GM12874 (cell line): ENCODE measurements around the gene IGFBP1.

ENCODE experiments used
- TF ChIP-seq, protein P1 (sequence below): IDR thresholded peaks from 2 replicates; pipeline ENCODE4 v1.5.1; 2011; ENCODE audit warnings: low read depth, mild to moderate bottlenecking, control low read depth, low read length, moderate library complexity; ENCODE audit not compliant: insufficient read depth

IGFBP1 gene

DNA sequence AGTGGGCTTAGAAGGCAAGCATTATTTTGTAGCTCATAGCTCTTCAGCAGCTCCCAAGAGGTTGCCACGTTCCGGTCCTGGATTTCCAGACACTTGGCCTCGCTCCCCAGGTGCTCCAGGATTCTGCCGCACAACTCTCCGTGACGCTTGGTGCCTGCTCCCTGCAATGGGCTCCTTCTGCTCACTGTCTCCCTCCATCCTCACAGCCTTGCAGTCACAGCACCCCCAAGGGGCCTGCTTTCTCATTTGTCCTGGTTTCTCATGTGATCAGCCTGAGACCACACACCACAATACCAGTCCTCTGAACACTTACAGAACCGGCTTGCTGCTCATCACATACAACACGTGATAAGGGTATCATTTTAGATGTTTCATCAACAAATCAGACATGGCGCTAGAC, 23.0 kb downstream of the IGFBP1 start:
- TF ChIP-seq, protein P1, sequence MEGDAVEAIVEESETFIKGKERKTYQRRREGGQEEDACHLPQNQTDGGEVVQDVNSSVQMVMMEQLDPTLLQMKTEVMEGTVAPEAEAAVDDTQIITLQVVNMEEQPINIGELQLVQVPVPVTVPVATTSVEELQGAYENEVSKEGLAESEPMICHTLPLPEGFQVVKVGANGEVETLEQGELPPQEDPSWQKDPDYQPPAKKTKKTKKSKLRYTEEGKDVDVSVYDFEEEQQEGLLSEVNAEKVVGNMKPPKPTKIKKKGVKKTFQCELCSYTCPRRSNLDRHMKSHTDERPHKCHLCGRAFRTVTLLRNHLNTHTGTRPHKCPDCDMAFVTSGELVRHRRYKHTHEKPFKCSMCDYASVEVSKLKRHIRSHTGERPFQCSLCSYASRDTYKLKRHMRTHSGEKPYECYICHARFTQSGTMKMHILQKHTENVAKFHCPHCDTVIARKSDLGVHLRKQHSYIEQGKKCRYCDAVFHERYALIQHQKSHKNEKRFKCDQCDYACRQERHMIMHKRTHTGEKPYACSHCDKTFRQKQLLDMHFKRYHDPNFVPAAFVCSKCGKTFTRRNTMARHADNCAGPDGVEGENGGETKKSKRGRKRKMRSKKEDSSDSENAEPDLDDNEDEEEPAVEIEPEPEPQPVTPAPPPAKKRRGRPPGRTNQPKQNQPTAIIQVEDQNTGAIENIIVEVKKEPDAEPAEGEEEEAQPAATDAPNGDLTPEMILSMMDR, result no peak

DNA sequence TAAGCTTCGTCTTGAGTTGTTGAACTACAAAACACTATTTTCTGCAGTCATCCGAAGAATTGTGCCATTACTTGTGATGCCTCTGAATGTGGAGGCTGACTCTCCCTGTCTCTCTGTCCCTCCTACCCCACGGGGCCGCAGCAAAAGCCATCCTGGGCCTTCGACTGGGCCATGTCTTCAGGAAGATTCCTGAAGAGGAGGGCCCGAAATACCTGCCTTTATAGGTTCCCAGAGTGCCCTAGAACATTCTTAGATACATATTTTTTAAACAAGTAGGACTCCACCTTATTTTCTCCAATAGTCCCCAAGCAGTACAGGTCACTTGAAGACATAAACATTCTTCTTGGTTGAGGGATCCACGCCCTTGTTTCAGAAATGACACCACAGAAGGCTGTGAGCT, 24.7 kb downstream of the IGFBP1 start:
- TF ChIP-seq, protein P1, result no peak

DNA sequence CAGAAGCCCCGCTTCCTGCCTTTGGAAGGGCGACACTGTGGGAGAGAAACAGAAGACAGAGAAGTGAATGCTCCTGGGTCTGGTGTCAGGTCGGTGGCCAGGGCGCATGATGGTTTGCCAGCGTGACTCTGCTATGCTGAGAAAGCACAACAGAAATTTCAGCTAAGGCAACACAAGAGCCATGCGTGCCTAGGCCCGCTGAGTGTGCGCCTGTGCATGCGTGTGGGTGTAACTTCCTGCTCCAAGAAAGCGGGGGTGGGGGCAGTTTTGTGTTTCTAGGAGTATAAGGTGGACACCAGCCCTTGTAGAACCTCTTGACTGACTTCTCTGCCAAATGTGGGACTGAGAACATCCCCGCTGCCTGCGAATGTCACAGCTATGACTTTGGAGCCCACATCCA, 26.6 kb downstream of the IGFBP1 start:
- TF ChIP-seq, protein P1, result no peak

DNA sequence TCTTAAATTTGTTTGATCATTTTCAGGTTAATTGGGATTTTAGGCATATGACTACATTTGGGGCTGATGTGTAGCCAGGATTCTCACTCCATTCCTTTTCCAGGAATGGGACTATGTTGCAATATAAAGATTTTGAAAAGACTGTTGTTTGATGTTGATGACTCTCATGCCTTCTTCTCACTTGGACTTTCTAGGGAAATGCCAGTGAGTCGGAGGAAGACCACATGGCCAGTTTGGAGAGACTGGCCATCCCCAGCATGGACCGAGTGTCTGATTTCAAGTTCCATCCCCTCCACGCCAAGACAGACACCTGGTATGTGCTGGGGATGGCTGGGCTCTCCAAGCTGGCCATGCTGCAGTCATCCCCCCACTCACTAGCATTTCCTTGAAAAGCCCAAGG, 27.3 kb downstream of the IGFBP1 start:
- TF ChIP-seq, protein P1, result no peak

DNA sequence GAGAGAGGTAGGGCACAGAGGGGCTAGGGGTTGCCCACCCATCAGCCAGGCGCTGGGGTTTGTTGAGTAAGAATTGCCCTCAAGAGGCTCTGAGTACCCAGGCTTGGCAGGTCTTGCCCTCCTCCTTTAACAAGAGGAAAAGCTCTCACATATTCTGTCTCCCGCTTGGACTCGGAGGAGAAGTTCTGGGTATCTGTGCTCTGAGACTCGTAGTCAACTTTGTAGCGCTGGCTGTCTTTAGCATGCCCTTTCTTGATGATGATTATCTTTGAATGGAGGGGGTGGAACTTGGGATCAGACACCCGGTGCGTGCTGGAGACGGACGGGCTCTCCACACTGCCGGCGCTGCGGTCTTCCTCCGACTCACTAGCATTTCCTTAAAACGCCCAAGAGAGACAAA, 28.8 kb downstream of the IGFBP1 start:
- TF ChIP-seq, protein P1, result no peak

DNA sequence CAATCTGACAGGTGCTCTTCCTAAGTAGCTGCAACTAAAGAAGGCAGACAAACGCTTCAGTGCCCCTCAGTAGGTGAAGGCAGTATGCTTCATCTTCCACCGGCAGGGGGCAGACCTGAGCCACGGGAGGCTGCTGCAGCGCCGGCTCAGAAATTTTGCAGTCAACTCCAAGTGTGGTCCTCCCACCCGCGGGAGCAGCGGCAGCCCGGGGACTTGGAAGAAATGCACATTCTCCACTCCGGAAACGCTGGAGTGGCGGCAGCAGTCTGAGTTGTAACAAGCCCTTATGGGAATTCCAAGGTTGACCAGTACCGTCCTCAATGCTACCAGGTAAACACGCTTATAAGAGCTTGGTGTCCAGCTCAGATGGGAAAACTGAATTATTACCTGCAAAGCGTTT, 29.4 kb downstream of the IGFBP1 start:
- TF ChIP-seq, protein P1, result peak; percentile 90

DNA sequence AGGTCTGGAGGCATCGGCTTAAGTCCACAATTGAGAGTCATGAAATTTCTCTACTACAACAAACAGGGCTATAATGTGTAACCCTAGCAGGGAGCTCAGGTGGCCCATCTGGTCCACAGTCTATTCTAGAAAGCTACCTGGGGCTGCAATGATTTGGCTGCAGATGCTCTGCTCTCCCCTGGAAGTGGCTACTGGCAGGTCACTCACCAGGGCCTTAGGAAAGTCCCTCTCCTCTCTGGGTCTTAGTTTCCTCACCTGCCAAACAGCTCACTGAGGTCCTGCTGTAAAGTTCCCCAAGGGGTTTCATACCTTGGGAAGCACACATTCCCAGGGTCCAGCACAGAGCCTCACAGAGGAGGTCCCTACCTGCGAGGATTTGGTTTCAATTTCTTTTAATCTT, 30.3 kb downstream of the IGFBP1 start:
- TF ChIP-seq, protein P1, result no peak
